ENCODE measurements around the gene DVL1. TPM values are rescaled to one million over a fixed set of nuclear protein-coding genes. Genes with fewer than 3 reads are reported as not detected.
A peak's percentile ranks its signal among the peaks of the same experiment; 100 is the strongest.
"Not testable (repeated sequence)": the region's sequence is repeated elsewhere in the genome, so short reads cannot be mapped to it uniquely, and the experiment has no call there.

Gene DVL1
- total RNA-seq, 6 experiments from 2014 or later, result 73.8 to 96.6 (median 74.5) TPM

GRCh38 chr1:1320666-1321448, 28.4 kb downstream of the DVL1 start:
- Mint-ChIP-seq H3K27ac (peak overlapping the region; percentile 61), H3K9me3 (no peaks in the 10 kb centered on the region), H3K4me1 (ENCODE audit: low read depth) (peaks cover 51% of the 10 kb centered on the region), H3K36me3 (ENCODE audit: low read depth) (peaks cover 9% of the 10 kb centered on the region), H3K4me3 (0 out of 2 replicates have a peak overlapping the region, but pooled peaks have one; percentile 7), H3K27me3 (ENCODE audit: insufficient read depth) (peaks cover 15% of the 10 kb centered on the region)
- no peak for DNase-seq
- no peak for TF ChIP-seq CTCF (IDR thresholded peaks at IDR 0.05)

GRCh38 chr1:1319646-1319941, 29.6 kb downstream of the DVL1 start:
- no peak overlapping the region for H3K4me3 Mint-ChIP-seq
- no peaks in the 10 kb centered on the region for H3K9me3 Mint-ChIP-seq
- no peak for DNase-seq
- H3K36me3 Mint-ChIP-seq (ENCODE audit: low read depth), result peaks cover 9% of the 10 kb centered on the region
- H3K27ac Mint-ChIP-seq, result peak overlapping the region; percentile 91
- peaks cover 18% of the 10 kb centered on the region for H3K27me3 Mint-ChIP-seq (ENCODE audit: insufficient read depth)
- TF ChIP-seq CTCF (IDR thresholded peaks at IDR 0.05), result no peak
- H3K4me1 Mint-ChIP-seq (ENCODE audit: low read depth), result peaks cover 45% of the 10 kb centered on the region

GRCh38 chr1:1318777-1319645, 30.2 kb downstream of the DVL1 start:
- TF ChIP-seq CTCF (IDR thresholded peaks at IDR 0.05), result 0 out of 2 replicates have a peak, but pooled peaks have one; percentile 11
- Mint-ChIP-seq H3K9me3 (no peaks in the 10 kb centered on the region), H3K36me3 (ENCODE audit: low read depth) (peaks cover 9% of the 10 kb centered on the region), H3K27me3 (ENCODE audit: insufficient read depth) (peaks cover 18% of the 10 kb centered on the region), H3K27ac (peak overlapping the region; percentile 91), H3K4me1 (ENCODE audit: low read depth) (peaks cover 45% of the 10 kb centered on the region), H3K4me3 (no peak overlapping the region)
- DNase-seq, result no peak

- TF ChIP-seq CTCF (IDR thresholded peaks at IDR 0.05), result no peak
- peaks cover 13% of the 10 kb centered on the region for H3K27me3 Mint-ChIP-seq (ENCODE audit: insufficient read depth)
- H3K9me3 Mint-ChIP-seq, result no peaks in the 10 kb centered on the region
- H3K27ac Mint-ChIP-seq, result peak overlapping the region; percentile 91
- peak; percentile 95 for DNase-seq
- H3K4me3 Mint-ChIP-seq, result peak overlapping the region; percentile 9; the same call in 1 of the 2 replicates
- H3K36me3 Mint-ChIP-seq (ENCODE audit: low read depth), result peaks cover 5% of the 10 kb centered on the region; the same call in 1 of the 2 replicates
- peaks cover 38% of the 10 kb centered on the region for H3K4me1 Mint-ChIP-seq (ENCODE audit: low read depth)
Measured at GRCh38 chr1:1318131-1318652, 31.0 kb downstream of the DVL1 start.

- Mint-ChIP-seq H3K4me3 (peak overlapping the region; percentile 23; the same call in 1 of the 2 replicates), H3K9me3 (no peaks in the 10 kb centered on the region), H3K4me1 (ENCODE audit: low read depth) (peaks cover 31% of the 10 kb centered on the region), H3K36me3 (ENCODE audit: low read depth) (peaks cover 5% of the 10 kb centered on the region; the same call in 1 of the 2 replicates), H3K27ac (peak overlapping the region; percentile 78), H3K27me3 (ENCODE audit: insufficient read depth) (peaks cover 15% of the 10 kb centered on the region)
- DNase-seq, result no peak
- TF ChIP-seq CTCF (IDR thresholded peaks at IDR 0.05), result no peak
Measured at GRCh38 chr1:1317420-1317819, 31.8 kb downstream of the DVL1 start.

GRCh38 chr1:1316199-1316598, 33.0 kb downstream of the DVL1 start:
- Mint-ChIP-seq H3K4me1 (ENCODE audit: low read depth) (peaks cover 25% of the 10 kb centered on the region), H3K27ac (peak overlapping the region; percentile 42; the same call in 1 of the 2 replicates), H3K27me3 (ENCODE audit: insufficient read depth) (peaks cover 15% of the 10 kb centered on the region)
- H3K9me3 Mint-ChIP-seq; DNase-seq; H3K36me3 Mint-ChIP-seq (ENCODE audit: low read depth); H3K4me3 Mint-ChIP-seq: not testable (repeated sequence)
